ENCODE measurements around the gene MCHR1. TPM values are rescaled to one million over a fixed set of nuclear protein-coding genes. Genes with fewer than 3 reads are reported as not detected.

The MCHR1 gene
- total RNA-seq, 2 experiments from 2014 or later: not detected

DNA sequence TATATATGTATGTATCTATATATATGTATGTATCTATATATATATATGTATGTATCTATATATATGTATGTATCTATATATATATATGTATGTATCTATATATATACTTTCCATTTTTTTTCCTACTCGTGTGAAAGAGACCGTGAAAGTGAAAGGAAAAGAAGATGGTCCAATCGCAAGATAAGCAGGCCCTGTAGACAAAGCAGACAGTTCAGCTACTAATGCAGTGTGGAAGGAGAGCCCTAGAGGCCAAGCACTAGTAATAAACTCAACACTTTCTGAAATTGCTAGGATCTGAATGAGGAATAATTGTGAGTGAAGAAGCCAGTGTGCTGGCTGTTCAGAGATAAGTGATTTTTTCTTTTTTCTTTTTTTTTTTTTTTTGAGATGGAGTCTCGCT lies 47.2 kb downstream of the MCHR1 start:
- ATAC-seq: peak; percentile 70
- intact Hi-C loops (cut with micrococcal nuclease): no loop called here
- Mint-ChIP-seq H3K4me3 (peak overlapping the region; percentile 65), H3K27me3 (no peaks in the 10 kb centered on the region), H3K27ac (peak overlapping the region; percentile 92), H3K4me1 (ENCODE audit: low read depth) (peaks cover 36% of the 10 kb centered on the region), H3K36me3 (ENCODE audit: low read depth) (peaks cover 4% of the 10 kb centered on the region), H3K9me3 (peaks cover 5% of the 10 kb centered on the region)
- ChIA-PET POLR2A (interaction anchor here (1.0 to 1.5 kb wide), 2 partner anchors 15 to 290 kb away, joined by 3 read pairs; no protein-coding TSS in a partner anchor), CTCF (interaction anchor here (1.9 kb wide), 1 partner anchor 44 kb away, joined by 6 read pairs; no protein-coding TSS in a partner anchor)
- peak; percentile 33 for DNase-seq
- TF ChIP-seq, protein P1, sequence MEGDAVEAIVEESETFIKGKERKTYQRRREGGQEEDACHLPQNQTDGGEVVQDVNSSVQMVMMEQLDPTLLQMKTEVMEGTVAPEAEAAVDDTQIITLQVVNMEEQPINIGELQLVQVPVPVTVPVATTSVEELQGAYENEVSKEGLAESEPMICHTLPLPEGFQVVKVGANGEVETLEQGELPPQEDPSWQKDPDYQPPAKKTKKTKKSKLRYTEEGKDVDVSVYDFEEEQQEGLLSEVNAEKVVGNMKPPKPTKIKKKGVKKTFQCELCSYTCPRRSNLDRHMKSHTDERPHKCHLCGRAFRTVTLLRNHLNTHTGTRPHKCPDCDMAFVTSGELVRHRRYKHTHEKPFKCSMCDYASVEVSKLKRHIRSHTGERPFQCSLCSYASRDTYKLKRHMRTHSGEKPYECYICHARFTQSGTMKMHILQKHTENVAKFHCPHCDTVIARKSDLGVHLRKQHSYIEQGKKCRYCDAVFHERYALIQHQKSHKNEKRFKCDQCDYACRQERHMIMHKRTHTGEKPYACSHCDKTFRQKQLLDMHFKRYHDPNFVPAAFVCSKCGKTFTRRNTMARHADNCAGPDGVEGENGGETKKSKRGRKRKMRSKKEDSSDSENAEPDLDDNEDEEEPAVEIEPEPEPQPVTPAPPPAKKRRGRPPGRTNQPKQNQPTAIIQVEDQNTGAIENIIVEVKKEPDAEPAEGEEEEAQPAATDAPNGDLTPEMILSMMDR (IDR thresholded peaks at IDR 0.05): no peak

DNA sequence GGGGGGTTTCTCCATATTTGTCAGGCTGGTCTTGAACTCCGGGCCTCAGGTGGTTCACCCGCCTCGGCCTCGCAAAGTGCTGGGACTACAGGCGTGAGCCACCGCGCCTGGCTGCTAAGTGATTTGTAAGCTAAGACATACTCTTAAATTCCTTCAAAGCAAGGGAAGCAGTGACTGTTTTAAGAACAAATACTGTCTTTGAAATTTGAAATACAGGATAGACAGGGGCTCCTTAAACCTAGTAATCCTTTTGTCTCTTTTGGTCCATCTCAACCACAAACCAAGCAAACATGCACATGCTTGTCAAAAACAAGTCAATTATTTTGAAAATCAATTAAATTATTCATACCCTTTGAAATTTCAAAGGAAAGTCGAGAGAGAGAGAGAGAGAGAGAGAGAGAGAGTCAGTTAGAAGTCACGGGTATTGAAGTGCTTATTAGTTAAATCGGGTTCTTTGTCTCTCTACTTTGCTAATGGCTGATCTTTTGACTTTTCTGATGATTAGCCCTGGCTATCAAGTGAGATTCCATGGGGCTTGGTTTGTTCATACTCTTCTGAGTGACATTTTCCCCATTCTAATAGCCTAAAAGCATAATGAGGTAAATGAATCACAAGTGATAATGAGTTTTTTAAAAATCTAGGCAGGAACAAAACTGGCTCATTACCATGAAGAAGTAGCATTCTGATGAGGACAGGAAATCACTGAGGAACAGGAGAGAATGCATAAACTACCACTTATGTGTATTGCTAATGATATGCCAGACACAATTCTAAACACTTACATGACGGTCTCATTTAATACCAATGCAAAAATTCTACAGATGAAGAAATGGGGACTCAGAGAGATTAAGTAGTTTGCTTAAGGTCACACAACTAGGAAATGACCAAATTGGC lies 48.0 kb downstream of the MCHR1 start:
- peaks cover 40% of the 10 kb centered on the region for H3K4me1 Mint-ChIP-seq (ENCODE audit: low read depth)
- peak; percentile 13 for ATAC-seq
- CTCF ChIA-PET: interaction anchor here (0.6 to 1.9 kb wide), 2 partner anchors 30 to 45 kb away, joined by 3 to 6 read pairs; no protein-coding TSS in a partner anchor

DNA sequence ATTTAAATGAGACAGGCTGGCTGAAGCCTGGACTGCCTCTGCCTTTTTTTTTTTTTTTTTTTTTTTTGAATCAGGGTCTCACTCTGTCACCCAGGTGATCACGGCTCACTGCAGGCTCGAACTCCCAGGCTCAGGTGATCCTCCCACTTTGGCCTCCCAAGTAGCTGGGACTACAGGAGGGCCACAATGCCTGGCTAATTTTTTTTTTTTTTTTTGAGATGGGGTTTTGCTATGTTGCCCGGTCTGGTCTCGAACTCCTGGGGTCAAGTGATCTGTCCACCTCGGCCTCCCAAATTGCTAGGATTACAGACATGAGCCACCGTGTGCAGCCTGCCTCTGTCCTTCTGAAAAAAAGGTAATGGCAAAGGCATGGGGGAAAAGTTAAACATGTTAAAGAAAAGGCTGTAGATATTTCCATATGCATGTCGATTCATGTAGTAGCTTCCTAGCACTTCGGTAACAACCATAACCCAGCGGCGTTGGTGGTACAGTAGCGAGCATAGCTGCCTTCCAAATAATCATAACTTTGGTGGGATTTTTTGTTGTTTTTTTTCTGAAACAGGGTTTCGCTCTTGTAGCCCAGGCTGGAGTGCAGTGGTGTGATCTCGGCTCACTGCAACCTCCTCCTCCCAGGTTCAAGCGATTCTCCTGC lies 48.8 kb downstream of the MCHR1 start:
- peak; percentile 2 for ATAC-seq
- CTCF ChIA-PET: interaction anchor here (1.0 to 1.9 kb wide), 2 partner anchors 45 to 78 kb away, joined by 3 to 6 read pairs; no protein-coding TSS in a partner anchor

More for the DNA sequence above, 48.0 kb downstream of the MCHR1 start:
- POLR2A ChIA-PET: interaction anchor here (1.0 to 1.5 kb wide), 2 partner anchors 15 to 291 kb away, joined by 3 read pairs; no protein-coding TSS in a partner anchor
- Mint-ChIP-seq H3K4me3 (peak overlapping the region; percentile 65), H3K9me3 (peaks cover 5% of the 10 kb centered on the region), H3K27ac (peak overlapping the region; percentile 84), H3K27me3 (no peaks in the 10 kb centered on the region), H3K36me3 (ENCODE audit: low read depth) (peaks cover 4% of the 10 kb centered on the region)
- intact Hi-C loops (cut with micrococcal nuclease): no loop called here
- peak; percentile 36 for DNase-seq
- TF ChIP-seq, protein P1 (IDR thresholded peaks at IDR 0.05): no peak

DNA sequence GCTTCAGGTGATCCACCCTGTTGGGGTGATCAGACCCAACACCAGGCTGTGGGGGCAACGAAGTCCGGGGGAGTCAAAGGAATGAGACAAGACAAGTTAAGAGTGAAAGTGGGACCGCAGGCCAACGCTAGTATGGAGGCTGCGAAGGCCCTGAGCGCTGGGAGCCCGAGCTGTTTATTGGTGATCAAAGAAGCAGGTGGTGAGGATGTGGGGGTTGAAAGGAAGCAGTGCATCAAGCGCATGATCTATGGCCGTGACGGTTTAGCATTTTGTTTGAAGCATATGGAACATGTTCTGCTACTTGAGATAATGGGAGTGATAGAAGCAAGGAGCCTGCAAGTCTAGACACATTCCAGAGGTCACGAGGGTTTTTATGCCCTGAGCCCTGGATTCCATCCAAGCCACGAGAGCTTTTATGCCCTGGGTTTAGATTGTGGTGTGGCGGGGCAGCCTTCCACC lies 49.5 kb downstream of the MCHR1 start:
- peak overlapping the region; percentile 87 for H3K27ac Mint-ChIP-seq
- ATAC-seq: peak; percentile 54
- H3K9me3 Mint-ChIP-seq: peaks cover 5% of the 10 kb centered on the region
- H3K27me3 Mint-ChIP-seq: no peaks in the 10 kb centered on the region
- peaks cover 4% of the 10 kb centered on the region for H3K36me3 Mint-ChIP-seq (ENCODE audit: low read depth)
- TF ChIP-seq, protein P1 (IDR thresholded peaks at IDR 0.05): no peak
- ChIA-PET CTCF (interaction anchor here (1.0 kb wide), 1 partner anchor 77 kb away, joined by 3 read pairs; no protein-coding TSS in a partner anchor), POLR2A (interaction anchor here (1.1 to 1.7 kb wide), 4 partner anchors 20 to 89 kb away, joined by 3 to 5 read pairs (median 4); no protein-coding TSS in a partner anchor)
- DNase-seq: peak; percentile 79
- intact Hi-C loops (cut with micrococcal nuclease): no loop called here
- peak overlapping the region; percentile 62 for H3K4me3 Mint-ChIP-seq
- peaks cover 46% of the 10 kb centered on the region for H3K4me1 Mint-ChIP-seq (ENCODE audit: low read depth)

More for the DNA sequence above, 48.8 kb downstream of the MCHR1 start:
- intact Hi-C loops (cut with micrococcal nuclease): no loop called here
- Mint-ChIP-seq H3K36me3 (ENCODE audit: low read depth) (peaks cover 4% of the 10 kb centered on the region), H3K4me3 (peak overlapping the region; percentile 62), H3K4me1 (ENCODE audit: low read depth) (peaks cover 46% of the 10 kb centered on the region), H3K27me3 (no peaks in the 10 kb centered on the region), H3K9me3 (peaks cover 5% of the 10 kb centered on the region), H3K27ac (peak overlapping the region; percentile 87)
- TF ChIP-seq, protein P1 (IDR thresholded peaks at IDR 0.05): no peak
- POLR2A ChIA-PET: interaction anchor here (1.1 to 1.7 kb wide), 4 partner anchors 21 to 90 kb away, joined by 3 to 5 read pairs (median 4); no protein-coding TSS in a partner anchor
- DNase-seq: no peak
